Pancreas (tissue), 10 donors: ENCODE data around the gene ERI3. TPM values are rescaled to one million over a fixed set of nuclear protein-coding genes. Genes with fewer than 3 reads are reported as not detected.
A peak's percentile ranks its signal among the peaks of the same experiment; 100 is the strongest.

ENCODE experiments used
- ATAC-seq, 4 donors: fragments of 200-7000 bp; cut with Tn5 transposase; one replicate each; pipeline versions ENCODE4 v1.8.0 to v1.9.1; 2020; ENCODE audit warnings: mild to moderate bottlenecking in 4 of 4, moderate library complexity in 4 of 4
- DNase-seq, 6 donors: peaks; one replicate each; pipeline ENCODE4 v3.0.0-alpha.2; 2020
- FAIRE-seq: peaks from 2 replicates; lab custom pipeline; 2012; peaks lifted over from hg19 to GRCh38; lab: Jason Lieb, UNC
- H3K27ac ChIP-seq, 4 donors: fragments of 200-600 bp; sonication (generic); 1 replicate in 3 of 4; 2 replicates in 1 of 4; pipeline versions ENCODE4 v1.5.0 to v1.8.0; 2020
- H3K27me3 ChIP-seq, 4 donors: fragments of 200-600 bp; one replicate each; pipeline ENCODE4 v1.8.0; 2021
- H3K36me3 ChIP-seq, 3 donors: fragments of 200-600 bp; sonication (generic) in 1 of 3; one replicate each; pipeline versions ENCODE4 v1.5.0 to v1.8.0; 2020 to 2021
- H3K4me1 ChIP-seq, 3 donors: fragments of 200-600 bp; one replicate each; pipeline ENCODE4 v1.8.0; 2021
- H3K4me3 ChIP-seq, 4 donors: fragments of 200-600 bp; sonication (generic) in 2 of 4; one replicate each; pipeline versions ENCODE4 v1.5.0 to v1.8.0; 2020 to 2021
- H3K9me3 ChIP-seq, 4 donors: fragments of 200-600 bp; one replicate each; pipeline ENCODE4 v1.8.0; 2021
- CTCF ChIP-seq, 4 donors: fragments of 200-600 bp; sonication (generic) in 3 of 4; IDR thresholded peaks; one replicate each; pipeline versions ENCODE4 v1.5.0 to v1.8.0; 2021; ENCODE audit warnings: antibody characterized with exemption in 4 of 4
- WGBS, 2 donors: extraction: QIAGEN DNeasy Blood & Tissue Kit; methylation state at CpG; one replicate each; pipeline ENCODE4 v1.1.7; 2013; 5-methylcytosine and 5-hydroxymethylcytosine counted together
- intact Hi-C, 3 donors: fragments of 100-400 bp; cut with DNase I; formaldehyde crosslinking; loops; one replicate each; pipeline versions ENCODE4 v1.11.1 to v1.14.2; 2022
- polyA plus RNA-seq, 2 donors: library from polyadenylated mRNA; stranded (reverse); fragments of 200-250 nt; gene quantifications; one replicate each; pipeline ENCODE4 v1.2.3, GENCODE V29; 2013
- total RNA-seq, 6 donors: library from RNA; stranded (reverse); fragmentation: NEBNext Ultra II Directional in 4 of 6; extraction: Animal tissue kit (Norgen Biotek cat#: 25700) in 4 of 6; gene quantifications; one replicate each; pipeline versions ENCODE4 v1.2.1 to v1.2.4, GENCODE V29; 2021 to 2023
- donor health status: healthy with polysubstance abuse.
- donor health status: DM: no; HTN: no; CAD: no; lungs with moderate emphysema.
- donor health status: DM: no; HTN: no; CAD: no.
- donor health status: control.
- donor health status: control.
- donor health status: Bipolar disorder and iron deficiency.
- donor health status: DM: yes; HTN: yes; CAD: no.
- donor health status: DM: no; HTN: no; CAD: no.
- donor health status: DM: no; HTN: no; CAD: no.
- donor health status: DM: yes; HTN: yes; CAD: no.

The ERI3 gene
- total and polyA plus RNA-seq, 8 donors: 18.9 to 33.7 (median 21.8) TPM

DNA sequence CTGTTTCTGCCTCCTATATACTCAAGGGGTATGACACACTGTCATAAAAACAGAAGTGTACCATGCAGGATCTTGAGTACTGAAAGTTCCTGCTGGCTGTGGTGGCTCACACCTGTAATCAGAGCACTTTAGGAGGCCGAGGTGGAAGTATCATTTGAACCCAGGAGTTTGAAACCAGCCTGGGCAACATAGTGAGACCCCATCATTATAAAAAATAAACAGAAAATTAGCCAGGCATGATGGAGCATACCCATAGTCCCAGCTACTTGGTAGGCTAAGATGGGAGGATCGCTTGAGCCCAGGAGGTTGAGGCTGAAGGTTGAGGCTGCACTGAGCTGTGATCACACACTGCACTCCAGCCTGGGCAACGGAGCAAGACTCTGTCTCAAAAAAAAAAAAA is 20.1 kb downstream of the ERI3 start:
- ATAC-seq (no peak), DNase-seq (no peak), FAIRE-seq (no peak)
- Histone ChIP-seq H3K9me3 (no peaks in the 10 kb centered on the region), H3K4me1 (no peaks in the 10 kb centered on the region), H3K27me3 (no peaks in the 10 kb centered on the region), H3K36me3 (peaks cover 0 to 6% (median 0%) of the 10 kb centered on the region in 3 donors), H3K4me3 (no peak overlapping the region), H3K27ac (no peak overlapping the region)
- intact Hi-C loops: no loop called here
- TF ChIP-seq CTCF (IDR thresholded peaks at IDR 0.05): no peak
- 95 to 100% methylated on average over 3 of the region's 3 CpGs for WGBS, 2 donors

DNA sequence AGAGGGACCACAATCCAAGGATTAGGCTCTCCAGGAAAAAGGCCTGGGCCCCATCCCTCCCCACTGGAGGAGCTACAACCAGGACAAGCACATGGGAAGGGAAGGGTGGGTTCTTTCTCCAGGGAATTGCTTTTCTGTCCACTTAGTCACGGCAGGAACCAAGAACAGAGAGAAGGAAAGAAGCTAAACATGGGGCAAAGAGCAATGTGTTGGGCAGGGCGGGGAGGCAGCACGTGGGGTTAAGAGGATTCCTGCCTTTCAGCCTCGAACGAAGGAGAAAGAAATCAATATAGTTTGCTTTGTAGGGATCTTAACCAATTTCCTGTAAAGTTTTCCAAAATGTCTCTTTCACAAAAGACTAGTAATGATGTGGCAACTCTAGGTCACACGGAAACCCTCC is 21.7 kb downstream of the ERI3 start:
- no peak for DNase-seq
- H3K4me3 ChIP-seq: no peak overlapping the region
- H3K4me1 ChIP-seq: peaks cover 0 to 1% (median under 1%) of the 10 kb centered on the region in 3 donors
- intact Hi-C loops: no loop called here
- WGBS, 2 donors: 77 to 80% methylated on average over 6 of the region's 6 CpGs
- no peak for ATAC-seq
- H3K27me3 ChIP-seq: no peaks in the 10 kb centered on the region
- peaks cover 0 to 4% (median 0%) of the 10 kb centered on the region in 3 donors for H3K36me3 ChIP-seq
- FAIRE-seq: no peak
- no peak for TF ChIP-seq CTCF (IDR thresholded peaks at IDR 0.05)
- H3K27ac ChIP-seq: no peak overlapping the region
- H3K9me3 ChIP-seq: no peaks in the 10 kb centered on the region

DNA sequence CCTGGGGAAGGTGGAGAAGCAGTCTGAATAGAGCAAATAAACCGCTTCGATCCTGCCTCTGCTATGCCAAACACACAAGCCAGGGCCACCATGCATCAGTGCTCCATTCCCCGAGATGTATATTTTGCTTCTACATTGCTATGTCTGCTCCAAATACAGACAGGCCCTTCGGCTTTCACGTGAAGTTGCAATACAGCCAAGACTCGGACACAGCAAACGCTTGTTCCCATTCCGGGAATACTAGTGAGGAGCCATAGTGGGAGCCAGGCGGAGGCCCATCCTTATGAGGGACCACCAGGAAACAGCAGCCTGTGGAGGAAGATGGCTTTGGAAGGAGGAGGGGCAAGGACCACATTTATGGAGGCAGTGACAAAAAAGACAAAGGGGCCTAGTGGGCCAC is 22.6 kb downstream of the ERI3 start:
- H3K36me3 ChIP-seq: no peaks in the 10 kb centered on the region
- no peak for TF ChIP-seq CTCF (IDR thresholded peaks at IDR 0.05)
- 95 to 96% methylated on average over 9 of the region's 9 CpGs for WGBS, 2 donors
- intact Hi-C loops: no loop called here
- FAIRE-seq: no peak
- no peak for ATAC-seq
- H3K27ac ChIP-seq: no peak overlapping the region
- H3K27me3 ChIP-seq: no peaks in the 10 kb centered on the region
- H3K4me1 ChIP-seq: peaks cover 2 to 9% (median 7%) of the 10 kb centered on the region in 3 donors
- H3K4me3 ChIP-seq: no peak overlapping the region
- no peak for DNase-seq
- no peaks in the 10 kb centered on the region for H3K9me3 ChIP-seq

- 95 to 98% methylated on average over 2 of the region's 2 CpGs for WGBS, 2 donors
- peaks cover 8 to 15% (median 11%) of the 10 kb centered on the region in 3 donors for H3K4me1 ChIP-seq
- FAIRE-seq: no peak
- H3K36me3 ChIP-seq: no peaks in the 10 kb centered on the region
- no peak overlapping the region for H3K27ac ChIP-seq
- no peaks in the 10 kb centered on the region for H3K27me3 ChIP-seq
- TF ChIP-seq CTCF (IDR thresholded peaks at IDR 0.05): no peak
- H3K4me3 ChIP-seq: no peak overlapping the region
- intact Hi-C loops: no loop called here
- ATAC-seq: no peak
- no peak for DNase-seq
- no peaks in the 10 kb centered on the region for H3K9me3 ChIP-seq
Observed at GRCh38 chr1:44330935-44331334, 24.1 kb downstream of the ERI3 start.

GRCh38 chr1:44328671-44329416 is 26.2 kb downstream of the ERI3 start:
- no peaks in the 10 kb centered on the region for H3K36me3 ChIP-seq
- intact Hi-C loops: no loop called here
- no peak for ATAC-seq
- TF ChIP-seq CTCF (IDR thresholded peaks at IDR 0.05): no peak
- H3K9me3 ChIP-seq: no peaks in the 10 kb centered on the region
- H3K27ac ChIP-seq: peak overlapping the region in 1 of 4 donors; percentile 21
- H3K4me1 ChIP-seq: peaks cover 8 to 15% (median 11%) of the 10 kb centered on the region in 3 donors
- no peak for FAIRE-seq
- H3K4me3 ChIP-seq: no peak overlapping the region
- H3K27me3 ChIP-seq: no peaks in the 10 kb centered on the region
- DNase-seq: no peak
- WGBS, 2 donors: 81% methylated on average over 5 of the region's 5 CpGs
